Measurements from ENCODE around the gene GSK3A. TPM values are rescaled to one million over a fixed set of nuclear protein-coding genes. Genes with fewer than 3 reads are reported as not detected.

The GSK3A gene
- total and polyA plus RNA-seq, 2 of the 8 experiments (the other 6 are each of a cell fraction or from before 2014, with no cell fraction given) = 55.3 to 84.0 TPM

GRCh38 chr19:42285988-42286348 is 43.6 kb upstream of the GSK3A start (continued):
- TF ChIP-seq RAD21 (IDR thresholded peaks at IDR 0.05 in 1 of 2, conservative IDR thresholded peaks at IDR 0.05 in 1 of 2; ENCODE audit: low read depth in 2 of 2, low read length in 2 of 2) (no peak), ZNF274 (IDR thresholded peaks at IDR 0.05; ENCODE audit: borderline replicate concordance, extremely low read depth, low read length) (no peak), TBP (IDR thresholded peaks at IDR 0.05; ENCODE audit: low read depth, low read length) (no peak)
